ENCODE results near the gene IMMP2L.
"Not testable (repeated sequence)": the region's sequence is repeated elsewhere in the genome, so short reads cannot be mapped to it uniquely, and the experiment has no call there.

Gene IMMP2L

GRCh38 chr7:111510584-111511378 is 51.5 kb downstream of the IMMP2L start:
- Histone ChIP-seq H3K4me3 (replicated peaks; ENCODE audit: low read depth, low read length) (no peak overlapping the region), H3K36me3 (ENCODE audit: control insufficient read depth, insufficient read depth, low read length) (no peaks in the 10 kb centered on the region), H3K27me3 (replicated peaks; ENCODE audit: control insufficient read depth, insufficient read depth, low read length) (no peaks in the 10 kb centered on the region)
- DNase-seq (ENCODE audit: extremely low read depth, insufficient read length) = no peak
- no peak for TF ChIP-seq CTCF (IDR thresholded peaks at IDR 0.05; ENCODE audit: insufficient read depth, low read length, poor library complexity, severe bottlenecking)

GRCh38 chr7:111510062-111510461 is 52.2 kb downstream of the IMMP2L start:
- H3K36me3 ChIP-seq (ENCODE audit: control insufficient read depth, insufficient read depth, low read length) = no peaks in the 10 kb centered on the region
- no peaks in the 10 kb centered on the region for H3K27me3 ChIP-seq (replicated peaks; ENCODE audit: control insufficient read depth, insufficient read depth, low read length)
- DNase-seq (ENCODE audit: extremely low read depth, insufficient read length) = no peak
- TF ChIP-seq CTCF (IDR thresholded peaks at IDR 0.05; ENCODE audit: insufficient read depth, low read length, poor library complexity, severe bottlenecking) = no peak
- no peak overlapping the region for H3K4me3 ChIP-seq (replicated peaks; ENCODE audit: low read depth, low read length)

- no peak for DNase-seq (ENCODE audit: extremely low read depth, insufficient read length)
- Histone ChIP-seq H3K4me3 (replicated peaks; ENCODE audit: low read depth, low read length) (no peak overlapping the region), H3K36me3 (ENCODE audit: control insufficient read depth, insufficient read depth, low read length) (no peaks in the 10 kb centered on the region), H3K27me3 (replicated peaks; ENCODE audit: control insufficient read depth, insufficient read depth, low read length) (no peaks in the 10 kb centered on the region)
- TF ChIP-seq CTCF (IDR thresholded peaks at IDR 0.05; ENCODE audit: insufficient read depth, low read length, poor library complexity, severe bottlenecking) = no peak
Measured at GRCh38 chr7:111509288-111509687, 53.0 kb downstream of the IMMP2L start.

- H3K36me3 ChIP-seq (ENCODE audit: control insufficient read depth, insufficient read depth, low read length) = no peaks in the 10 kb centered on the region
- H3K27me3 ChIP-seq (replicated peaks; ENCODE audit: control insufficient read depth, insufficient read depth, low read length) = no peaks in the 10 kb centered on the region
- no peak overlapping the region for H3K4me3 ChIP-seq (replicated peaks; ENCODE audit: low read depth, low read length)
- no peak for TF ChIP-seq CTCF (IDR thresholded peaks at IDR 0.05; ENCODE audit: insufficient read depth, low read length, poor library complexity, severe bottlenecking)
- DNase-seq (ENCODE audit: extremely low read depth, insufficient read length) = no peak
Measured at GRCh38 chr7:111508387-111508786, 53.9 kb downstream of the IMMP2L start.

GRCh38 chr7:111505422-111505821 is 56.9 kb downstream of the IMMP2L start:
- not testable (repeated sequence) for H3K4me3 ChIP-seq (replicated peaks; ENCODE audit: low read depth, low read length); H3K27me3 ChIP-seq (replicated peaks; ENCODE audit: control insufficient read depth, insufficient read depth, low read length); H3K36me3 ChIP-seq (ENCODE audit: control insufficient read depth, insufficient read depth, low read length); DNase-seq (ENCODE audit: extremely low read depth, insufficient read length)

GRCh38 chr7:111501799-111502198 is 60.5 kb downstream of the IMMP2L start:
- H3K27me3 ChIP-seq (replicated peaks; ENCODE audit: control insufficient read depth, insufficient read depth, low read length); DNase-seq (ENCODE audit: extremely low read depth, insufficient read length); H3K4me3 ChIP-seq (replicated peaks; ENCODE audit: low read depth, low read length); H3K36me3 ChIP-seq (ENCODE audit: control insufficient read depth, insufficient read depth, low read length): not testable (repeated sequence)

- Histone ChIP-seq H3K4me3 (replicated peaks; ENCODE audit: low read depth, low read length) (no peak overlapping the region), H3K27me3 (replicated peaks; ENCODE audit: control insufficient read depth, insufficient read depth, low read length) (no peaks in the 10 kb centered on the region), H3K36me3 (ENCODE audit: control insufficient read depth, insufficient read depth, low read length) (no peaks in the 10 kb centered on the region)
- no peak for TF ChIP-seq CTCF (IDR thresholded peaks at IDR 0.05; ENCODE audit: insufficient read depth, low read length, poor library complexity, severe bottlenecking)
- no peak for DNase-seq (ENCODE audit: extremely low read depth, insufficient read length)
Measured at GRCh38 chr7:111499027-111499426, 63.3 kb downstream of the IMMP2L start.

Measured in GM06990 (cell line).